Stimulated activated CD8-positive, alpha-beta memory T cell treated with anti-CD3 and anti-CD28 coated beads, Interleukin-15, amount 100 ng/mL, for 1 hour (primary cell): ENCODE data around the gene RAB19.

Source experiments
- DNase-seq: peaks from one replicate; pipeline ENCODE4 v3.0.0-alpha.2; 2020; ENCODE audit warnings: low read depth

RAB19 gene, protein sequence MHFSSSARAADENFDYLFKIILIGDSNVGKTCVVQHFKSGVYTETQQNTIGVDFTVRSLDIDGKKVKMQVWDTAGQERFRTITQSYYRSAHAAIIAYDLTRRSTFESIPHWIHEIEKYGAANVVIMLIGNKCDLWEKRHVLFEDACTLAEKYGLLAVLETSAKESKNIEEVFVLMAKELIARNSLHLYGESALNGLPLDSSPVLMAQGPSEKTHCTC

DNA sequence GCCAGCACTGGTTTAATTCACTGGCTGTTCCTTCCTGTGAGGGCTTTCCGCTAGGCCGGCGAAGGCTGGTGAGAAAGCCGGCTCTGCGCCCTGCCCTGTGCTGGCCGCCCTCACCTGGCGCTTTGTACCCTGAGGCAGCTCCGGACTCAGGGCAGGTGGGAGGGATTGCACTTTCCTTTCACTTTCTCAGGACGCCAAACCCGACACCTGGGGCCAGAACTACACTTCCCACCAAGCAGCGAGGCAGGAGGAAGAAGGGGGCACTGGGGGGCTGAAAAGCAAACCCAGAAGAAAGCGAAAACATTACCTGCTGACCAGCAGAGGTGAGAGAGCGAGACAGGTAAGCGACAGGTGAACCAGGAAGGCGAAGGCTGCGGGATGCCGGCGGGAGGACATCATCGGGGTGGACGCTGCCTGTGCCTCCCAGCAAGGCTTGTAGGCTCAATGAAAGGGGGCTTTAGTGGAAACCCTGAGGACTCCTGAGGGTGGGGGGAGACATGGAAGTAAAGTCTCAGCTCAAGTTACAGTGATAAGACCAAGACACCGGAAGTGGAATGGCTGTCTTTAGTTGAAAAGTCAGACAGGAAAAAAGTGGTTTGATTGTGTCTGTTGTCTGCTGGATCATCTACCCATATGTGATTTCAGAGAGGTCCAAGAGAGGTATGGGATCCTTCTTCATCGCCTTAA lies at the start of gene RAB19:
TSS of gene RAB19 (plus strand) at position 181 of the 687 bp plus-strand sequence. CDS start 3,589 bp downstream, outside the sequence.
- no peak for DNase-seq

DNA sequence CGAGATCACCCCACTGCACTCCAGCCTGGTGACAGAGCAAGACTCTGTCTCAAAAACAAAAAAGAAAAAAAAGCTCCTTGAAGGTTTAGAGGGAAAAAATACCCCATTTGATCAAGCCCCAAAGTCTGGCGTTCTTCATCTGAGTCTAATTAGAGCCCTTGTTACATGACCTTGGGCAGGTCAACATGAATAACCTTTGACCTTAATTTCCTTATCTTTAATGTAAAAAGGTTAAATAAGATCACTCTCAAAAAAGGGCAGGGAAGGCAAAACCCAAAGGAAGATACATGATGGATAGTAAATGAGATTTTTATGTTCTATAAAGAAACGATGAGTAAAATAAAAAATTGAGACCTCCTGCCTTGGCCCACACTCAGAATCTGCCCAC lies 45.8 kb upstream of the RAB19 start:
- DNase-seq, result no peak

DNA sequence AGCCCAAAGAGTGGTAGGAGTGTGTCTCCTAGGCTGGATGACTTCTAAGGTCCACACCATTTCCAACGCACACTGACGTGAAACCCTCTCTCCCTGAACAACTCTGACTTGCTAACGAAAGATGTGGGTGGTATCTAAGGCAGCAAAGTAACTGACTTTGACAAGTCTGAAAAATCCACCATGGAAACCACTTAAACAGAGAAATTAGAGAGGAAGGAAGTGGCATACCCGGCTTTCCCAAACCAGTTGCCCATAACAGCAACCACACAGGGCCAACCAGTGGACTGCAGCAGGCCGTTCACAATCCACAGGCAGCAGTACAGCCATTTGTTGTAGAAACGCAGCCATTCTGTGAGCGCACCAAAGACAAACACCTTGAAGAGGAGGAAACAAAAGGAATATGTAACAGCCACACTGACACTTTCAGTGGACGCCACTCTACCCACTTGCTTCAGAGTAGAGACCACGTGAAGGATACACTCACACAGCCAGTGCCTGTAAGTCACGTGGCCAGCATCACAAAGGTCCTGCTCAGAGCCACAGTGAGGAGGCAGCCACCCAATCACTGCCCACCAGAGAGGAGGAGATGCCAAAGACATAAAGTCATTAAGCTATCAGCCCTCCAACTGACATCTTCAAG lies 45.3 kb upstream of the RAB19 start:
- DNase-seq, result no peak

DNA sequence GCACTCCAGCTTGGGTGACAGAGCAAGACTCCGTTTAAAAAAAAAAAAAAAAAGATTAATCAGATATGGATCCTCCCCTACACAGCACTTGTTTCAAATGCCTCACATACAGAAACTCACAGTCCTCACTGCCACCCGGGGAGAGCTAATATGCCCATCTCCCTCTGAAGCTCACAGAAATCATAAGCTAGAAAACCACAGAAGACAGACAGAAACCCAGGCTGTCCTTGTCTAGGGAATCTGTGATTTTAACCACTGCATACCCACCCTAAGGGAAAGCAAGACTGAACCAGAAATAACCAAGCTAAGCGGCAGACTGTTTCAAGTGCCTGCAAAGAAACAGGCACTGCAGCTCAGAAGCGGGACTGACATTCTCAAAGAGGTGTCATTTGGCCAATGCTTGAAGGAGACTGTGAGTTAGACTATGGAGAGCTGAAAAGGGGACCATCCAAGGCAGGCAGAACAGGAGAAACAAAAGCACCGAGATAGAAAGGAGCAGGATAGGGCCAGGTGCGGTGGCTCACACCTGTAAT lies 43.1 kb upstream of the RAB19 start:
- no peak for DNase-seq

DNA sequence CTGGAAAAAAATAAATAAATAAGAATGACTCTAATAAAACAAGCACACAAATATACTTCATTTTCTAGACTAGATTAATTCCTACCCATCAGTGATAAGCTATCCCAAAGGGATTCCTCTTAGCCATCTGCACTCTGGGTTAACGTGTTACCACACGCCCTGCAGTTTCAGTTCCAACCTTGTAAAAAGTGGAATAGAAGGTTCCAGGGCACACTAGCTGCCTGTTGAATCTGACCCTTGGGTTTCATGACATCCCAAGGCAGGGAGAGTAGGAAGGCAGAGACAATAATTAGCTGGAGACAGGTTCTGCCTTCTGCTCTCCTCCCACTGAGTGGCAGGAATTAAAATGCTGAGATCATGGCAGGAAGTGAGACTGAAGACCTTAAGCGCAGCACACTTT lies 39.0 kb upstream of the RAB19 start:
- DNase-seq, result no peak

DNA sequence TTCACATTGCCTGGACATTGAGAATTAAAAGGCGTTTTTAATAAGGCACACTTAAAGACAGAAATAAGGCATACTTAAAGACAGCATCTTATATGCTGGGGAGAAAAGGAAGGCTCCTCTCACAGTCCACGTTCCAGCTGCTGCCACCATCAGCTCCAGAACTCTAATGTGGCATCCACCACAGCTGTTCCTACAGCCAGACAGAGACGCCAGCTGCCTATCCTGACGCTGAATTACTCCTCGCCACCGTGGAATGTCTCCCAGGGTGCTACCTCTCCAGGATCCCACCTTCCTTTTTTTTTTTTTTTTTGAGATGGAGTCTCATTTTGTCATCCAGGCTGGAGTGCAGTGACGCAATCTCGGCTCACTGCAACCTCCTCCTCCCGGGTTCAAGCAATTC lies 36.3 kb upstream of the RAB19 start:
- no peak for DNase-seq

DNA sequence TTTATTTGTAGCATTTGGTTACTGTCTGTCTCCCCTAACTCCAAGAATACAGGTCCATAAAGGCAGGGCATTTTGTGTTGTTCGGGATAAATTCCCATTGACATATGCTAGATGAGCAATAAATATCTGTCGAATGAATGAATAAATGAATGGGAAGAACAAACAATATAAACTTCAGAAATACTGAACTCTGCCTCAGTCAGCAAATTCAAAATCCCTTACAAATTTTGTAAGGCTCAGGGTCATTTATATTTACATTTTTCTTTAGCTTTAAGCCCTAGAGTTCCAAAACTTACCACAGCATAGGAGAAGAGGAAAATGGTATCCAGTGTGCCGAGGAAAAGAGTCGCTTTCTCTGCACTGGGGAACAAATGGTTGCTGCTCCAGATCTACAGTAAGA lies 34.6 kb upstream of the RAB19 start:
- DNase-seq, result no peak

DNA sequence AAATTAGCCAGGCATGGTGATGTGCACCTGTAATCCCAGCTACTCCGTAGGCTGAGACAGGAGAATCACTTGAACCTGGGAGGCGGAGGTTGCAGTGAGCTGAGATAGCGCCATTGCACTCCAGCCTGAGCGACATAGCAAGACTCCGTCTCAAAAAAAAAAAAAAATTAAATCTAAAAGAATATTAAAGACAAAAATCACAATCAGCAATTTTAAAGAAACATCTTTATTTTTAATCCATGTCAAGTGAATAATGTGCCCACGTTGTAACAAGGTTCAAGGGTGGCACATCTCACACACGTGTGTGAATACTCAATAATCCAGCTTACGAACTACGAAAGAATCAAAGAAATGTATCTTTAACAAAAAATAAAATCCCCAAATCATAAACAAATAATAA lies 28.5 kb upstream of the RAB19 start:
- DNase-seq, result no peak

DNA sequence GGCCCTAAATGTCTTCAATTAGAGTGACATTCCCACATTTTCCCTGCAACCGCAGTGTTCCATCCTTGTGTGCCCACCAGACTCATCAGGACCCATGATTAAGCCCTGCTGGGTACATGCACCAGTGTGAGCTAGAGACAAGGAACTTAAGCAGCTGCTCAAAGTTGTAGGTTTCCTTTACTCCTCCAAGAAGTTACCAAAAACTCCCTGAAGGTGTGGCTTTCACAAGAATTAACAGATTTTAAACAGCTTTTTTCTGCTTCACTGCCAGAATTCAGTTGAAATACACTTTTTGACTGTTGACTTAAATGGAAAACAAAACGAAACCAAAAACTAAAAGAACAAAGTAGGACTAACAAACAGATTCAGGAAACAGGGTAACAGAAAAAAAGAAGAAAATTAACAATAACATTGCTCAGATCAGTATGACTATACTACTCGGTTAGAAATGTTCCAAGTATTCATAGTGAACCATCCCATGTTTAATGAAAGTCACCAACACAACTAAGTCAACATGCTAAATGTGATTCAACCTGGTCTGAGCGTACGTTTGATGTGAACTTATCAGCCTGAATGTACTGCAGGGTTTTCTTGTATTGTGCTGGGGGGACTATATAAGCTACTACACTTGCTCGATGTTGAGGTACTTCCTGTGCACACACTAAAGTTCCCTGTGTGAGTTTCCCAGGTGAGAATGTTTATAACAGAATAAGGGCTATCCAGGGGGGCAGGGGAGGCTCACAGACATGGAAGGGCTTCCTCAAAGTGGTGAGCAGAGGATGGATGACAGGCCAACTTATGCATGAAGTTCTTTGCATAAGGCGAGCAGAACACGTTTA lies 27.7 kb upstream of the RAB19 start:
- no peak for DNase-seq

DNA sequence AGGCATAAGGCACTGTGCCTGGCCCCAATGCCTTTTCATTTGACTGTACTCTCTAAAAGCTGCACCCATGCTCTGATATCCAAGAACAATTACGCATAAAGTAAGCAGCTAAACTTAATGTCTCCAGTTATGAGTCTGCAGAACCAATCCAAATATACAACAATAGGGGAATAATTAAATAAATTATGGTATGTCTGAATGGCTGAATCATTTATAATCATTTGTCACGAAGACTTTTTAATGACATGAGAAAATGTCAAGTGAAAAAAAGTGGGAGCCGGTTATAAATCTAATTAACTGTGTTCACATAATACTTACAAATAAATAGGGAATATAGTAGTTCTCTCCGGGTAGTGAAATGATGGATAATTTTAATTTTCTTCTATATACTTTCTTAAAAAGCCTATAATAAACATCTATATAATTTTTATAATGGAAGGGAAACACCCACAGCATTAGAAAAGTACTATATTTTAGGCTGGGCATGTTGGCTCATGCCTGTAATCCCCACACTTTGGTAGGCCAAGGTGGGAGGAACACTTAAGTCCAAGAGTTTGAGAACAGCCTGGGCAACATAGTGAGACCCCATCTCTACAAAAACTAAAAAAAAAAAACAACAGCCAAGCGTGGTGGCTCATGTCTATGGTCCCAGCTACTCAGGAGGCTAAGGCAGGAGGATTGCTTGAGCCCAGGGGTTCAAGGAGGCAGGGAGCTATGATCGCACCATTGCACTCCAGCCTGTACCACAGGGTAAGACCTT lies 19.7 kb upstream of the RAB19 start:
- DNase-seq, result no peak

DNA sequence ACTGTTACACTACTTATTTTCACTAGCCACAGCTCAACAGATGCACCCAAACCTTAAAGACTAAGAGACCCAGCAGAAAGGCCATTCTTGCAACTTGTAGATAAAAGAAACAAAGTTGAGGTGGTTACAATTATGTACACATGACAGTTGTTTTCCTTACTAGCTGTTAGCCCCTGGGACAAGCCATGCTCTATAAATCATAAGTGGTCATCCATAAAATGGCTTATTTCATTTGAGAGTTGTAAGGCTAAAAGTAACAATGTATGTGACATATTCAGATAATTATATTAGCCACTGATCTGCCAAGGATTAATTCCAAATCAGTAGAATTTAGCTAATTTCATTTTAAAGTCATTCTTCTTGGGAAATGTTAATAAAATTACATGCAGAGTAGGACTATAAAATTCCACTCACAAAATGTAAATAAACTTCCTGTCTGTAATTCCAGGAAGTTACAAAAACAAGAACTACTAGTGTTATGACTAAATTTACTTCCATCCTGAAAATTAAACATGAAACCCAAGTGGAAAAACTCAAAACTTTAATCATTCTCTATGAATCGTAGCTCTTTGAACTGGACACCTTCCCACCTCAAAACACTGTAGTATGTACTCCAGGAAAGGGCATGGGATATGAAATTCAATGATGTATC lies 18.8 kb upstream of the RAB19 start:
- DNase-seq, result no peak

DNA sequence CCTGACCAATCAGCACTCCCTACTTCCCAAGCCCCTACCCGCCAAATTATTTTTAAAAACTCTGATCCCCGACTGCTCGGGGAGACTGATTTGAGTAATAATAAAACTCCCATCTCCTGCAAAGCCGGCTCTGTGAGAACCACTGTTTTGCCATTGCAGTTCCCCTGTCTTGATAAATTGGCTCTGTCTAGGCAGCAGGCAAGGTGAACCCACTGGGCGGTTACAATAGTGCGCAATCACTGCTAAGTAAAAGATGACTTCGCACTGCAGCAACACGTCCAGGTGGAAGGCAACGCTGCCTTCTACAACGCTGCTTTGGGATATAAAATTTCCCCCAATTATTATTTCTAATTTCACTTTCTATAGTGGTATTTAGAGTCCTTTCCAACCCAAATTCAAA lies 14.4 kb upstream of the RAB19 start:
- no peak for DNase-seq

DNA sequence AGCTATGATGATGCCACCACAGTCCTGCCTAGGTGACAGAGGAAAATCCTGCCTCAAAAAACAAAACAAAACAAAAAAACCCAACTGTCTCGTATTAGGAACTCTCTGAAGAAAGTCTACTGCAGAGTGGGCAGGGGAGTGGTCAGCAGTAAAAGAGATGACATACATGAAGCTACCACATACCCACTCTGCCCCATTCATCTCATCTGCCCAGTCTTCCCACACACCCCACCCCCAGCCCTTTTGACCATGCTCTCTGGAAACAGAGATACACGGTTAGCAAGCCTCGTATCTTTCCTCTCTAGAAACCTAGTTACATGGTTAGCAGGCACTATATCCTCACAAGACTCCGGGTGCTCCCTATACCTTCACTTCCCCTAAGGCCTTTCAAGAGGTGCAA lies 13.8 kb upstream of the RAB19 start:
- no peak for DNase-seq

DNA sequence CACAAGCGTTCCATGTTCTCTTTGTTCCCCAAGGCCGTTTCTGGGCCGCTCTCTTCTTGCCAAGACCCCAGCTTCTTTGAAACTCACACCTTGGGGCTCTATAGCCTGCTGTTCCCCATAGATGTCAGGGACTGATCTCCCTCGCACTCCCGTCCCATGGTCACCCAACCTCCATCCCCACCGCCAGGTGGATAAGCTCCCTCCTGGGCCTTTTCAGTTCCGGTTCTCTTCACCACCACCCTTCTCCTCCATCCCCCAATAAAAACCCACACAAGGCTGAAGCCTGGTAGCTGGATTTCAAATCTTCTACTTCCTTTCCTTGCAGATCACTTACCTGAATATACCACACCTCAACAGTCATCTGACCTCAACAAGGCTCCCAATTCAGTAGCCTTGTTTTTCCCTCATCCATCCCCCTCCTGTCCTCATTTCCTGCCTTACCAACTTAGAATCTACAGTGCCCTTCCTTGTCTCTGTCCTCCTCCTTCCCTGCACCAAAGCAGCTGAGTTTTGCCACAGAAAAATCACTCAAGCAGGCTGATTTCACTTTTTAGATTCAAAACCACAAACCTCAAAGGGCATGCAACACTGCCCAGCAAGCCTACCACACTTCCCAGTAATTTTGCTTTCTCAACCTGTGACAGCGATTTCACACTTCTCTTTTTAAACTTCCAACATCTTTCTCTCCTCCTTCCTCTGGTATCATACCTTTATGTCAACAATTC lies 13.2 kb upstream of the RAB19 start:
- DNase-seq, result no peak

DNA sequence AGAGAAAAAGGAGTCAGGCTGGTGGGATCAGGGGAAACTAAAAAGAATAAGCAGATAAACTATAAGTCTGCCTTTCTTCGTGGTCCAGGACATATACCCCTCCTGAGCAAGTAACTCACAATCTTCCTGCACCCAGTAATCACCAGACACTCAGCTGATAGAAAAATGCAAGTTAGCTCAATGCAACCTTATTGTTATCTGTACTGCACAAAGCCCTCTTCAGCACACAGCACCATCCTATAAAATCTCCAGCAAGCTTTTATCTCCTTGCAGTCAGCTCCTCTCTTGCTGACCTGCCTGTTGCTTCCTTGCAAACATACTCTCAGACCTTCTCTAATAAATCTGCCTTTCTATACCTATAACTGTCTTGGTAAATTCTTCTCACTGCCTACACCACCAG lies 12.2 kb upstream of the RAB19 start:
- DNase-seq, result no peak

DNA sequence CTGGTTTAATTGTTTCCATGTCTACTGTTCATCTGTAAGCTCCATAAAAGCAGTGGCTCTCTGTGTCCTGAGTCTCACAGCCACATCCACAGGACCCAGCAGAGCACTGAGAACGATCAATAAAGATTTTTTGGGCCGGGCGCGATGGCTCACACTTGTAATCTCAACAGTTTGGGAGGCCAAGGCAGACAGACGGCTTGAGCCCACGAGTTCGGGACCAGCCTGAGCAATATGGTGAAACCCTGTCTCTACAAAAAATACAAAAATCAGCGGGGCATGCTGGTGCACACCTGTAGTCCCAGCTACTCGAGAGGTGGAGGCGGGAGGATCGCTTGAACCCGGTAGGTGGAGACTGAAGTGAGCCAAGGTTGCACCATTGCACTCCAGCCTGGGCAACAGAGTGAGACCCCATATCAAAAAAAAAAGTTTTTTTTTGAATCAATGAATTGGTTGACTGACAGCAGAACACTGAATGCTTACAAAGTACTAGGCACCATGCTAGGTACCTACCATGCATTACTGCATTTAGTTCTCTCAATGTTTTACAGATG lies 10.0 kb upstream of the RAB19 start:
- DNase-seq, result no peak

DNA sequence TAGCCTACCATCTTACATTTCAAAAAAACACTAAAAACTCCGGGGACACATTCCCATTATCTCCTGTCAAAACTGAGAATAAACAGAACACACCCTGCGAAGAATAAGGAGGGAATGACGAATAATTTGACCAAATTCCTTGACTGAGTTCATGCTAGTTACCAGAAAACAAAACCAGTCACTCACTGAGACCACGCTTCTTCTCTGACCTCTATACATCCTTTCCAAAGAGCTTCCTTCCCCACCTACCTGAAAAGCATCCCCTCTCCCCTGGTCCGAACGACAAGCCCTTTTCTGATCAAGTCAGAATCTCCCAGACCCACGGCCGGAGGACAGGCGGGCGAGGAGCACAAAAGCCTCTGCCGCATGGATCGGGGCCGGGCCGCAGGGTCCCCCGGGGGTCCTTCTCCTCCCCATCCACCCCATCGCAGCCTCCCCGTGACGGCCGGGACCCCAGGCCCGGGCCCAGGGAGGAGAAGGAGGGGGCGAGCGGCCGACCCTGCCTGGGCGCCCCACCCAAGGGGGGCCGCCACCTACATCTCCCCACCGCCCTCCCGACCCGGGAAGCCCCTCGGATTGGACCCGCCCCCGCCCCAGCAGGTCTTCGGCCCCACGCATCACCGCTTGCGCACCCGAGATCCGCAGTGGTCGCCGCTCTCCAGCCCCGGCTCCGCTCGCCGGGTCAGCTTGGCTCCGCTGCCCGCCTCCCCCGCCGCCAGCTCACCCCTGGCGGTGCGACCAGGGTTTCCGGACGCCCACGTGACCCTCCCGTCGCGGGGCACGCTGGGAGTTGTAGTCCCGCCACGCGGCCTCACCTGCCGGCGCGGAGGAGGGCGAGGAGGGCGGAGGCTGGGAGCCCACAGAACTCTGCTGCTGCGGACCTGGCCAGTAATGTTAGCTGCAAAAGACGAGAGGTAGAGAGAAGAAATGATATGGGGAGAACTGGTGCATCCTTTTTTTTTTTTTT lies 5.8 kb upstream of the RAB19 start, which contains the start of gene SLC37A3:
TSS of gene SLC37A3 (minus strand) at position 747 of the 967 bp plus-strand sequence. CDS start 16,004 bp downstream, outside the sequence.
- peak; percentile 72 for DNase-seq

DNA sequence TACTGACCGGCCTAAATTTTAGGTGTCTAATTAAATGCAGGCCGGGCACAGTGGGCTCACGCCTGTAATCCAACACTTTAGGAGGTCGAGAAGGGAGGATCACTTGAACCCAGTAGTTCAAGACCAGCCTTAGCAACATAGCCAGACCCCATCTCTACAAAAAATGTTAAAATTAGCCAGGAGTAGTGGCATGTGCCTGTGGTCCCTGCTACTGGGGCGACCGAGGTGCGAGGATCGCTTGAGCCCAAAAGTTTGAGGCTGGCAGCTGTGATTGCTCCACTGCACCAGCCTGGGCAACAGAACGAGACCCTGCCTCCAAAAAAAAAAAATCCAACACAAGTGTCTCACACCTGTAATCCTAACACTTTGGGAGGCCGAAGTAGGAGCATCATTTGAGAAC lies 5.0 kb upstream of the RAB19 start:
- no peak for DNase-seq

DNA sequence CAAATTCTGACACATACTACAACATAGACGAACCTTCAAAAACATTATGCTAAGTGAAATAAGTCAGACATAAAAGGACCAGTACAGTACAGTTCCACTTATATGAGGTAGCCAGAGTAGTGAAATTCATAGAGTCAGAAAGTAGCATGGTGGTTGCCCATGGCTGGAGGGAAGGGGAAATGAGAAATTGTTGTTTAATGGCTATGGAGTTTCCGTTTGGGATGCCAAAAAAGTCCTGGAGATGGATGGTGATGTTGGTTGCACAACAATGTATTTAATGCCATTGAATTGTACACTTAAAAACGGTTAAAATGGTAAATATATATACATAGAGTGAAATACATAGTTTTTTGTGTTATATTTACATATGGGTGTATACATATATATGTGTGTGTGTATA lies 3.5 kb upstream of the RAB19 start:
- DNase-seq, result no peak
